H9 (cell line): ENCODE measurements around the gene MAP3K5. TPM values are rescaled to one million over a fixed set of nuclear protein-coding genes. Genes with fewer than 3 reads are reported as not detected.

ENCODE experiments used
- DNase-seq: peaks from one replicate; pipeline ENCODE4 v3.0.0-alpha.2; 2017
- H2AFZ ChIP-seq: one replicate; pipeline ENCODE4 v1.6.1; 2013; ENCODE audit warnings: mild to moderate bottlenecking, low read length, control low read depth, moderate library complexity
- H2AK5ac ChIP-seq: 2 replicates; pipeline ENCODE4 v1.6.1; 2013; ENCODE audit warnings: low read length, control low read depth, mixed read lengths; ENCODE audit not compliant: insufficient read length
- H2BK120ac ChIP-seq: one replicate; pipeline ENCODE4 v1.6.1; 2013; ENCODE audit warnings: low read depth, mild to moderate bottlenecking, low read length, control low read depth, inconsistent platforms; ENCODE audit not compliant: poor library complexity, severe bottlenecking
- H2BK12ac ChIP-seq: 2 replicates; pipeline ENCODE4 v1.6.1; 2013; ENCODE audit warnings: low read length, control low read depth, mixed read lengths, low read depth; ENCODE audit not compliant: insufficient read length
- H2BK15ac ChIP-seq: 2 replicates; pipeline ENCODE4 v1.6.1; 2013; ENCODE audit warnings: low read depth, low read length, control low read depth
- H2BK20ac ChIP-seq: one replicate; pipeline ENCODE4 v1.6.1; 2013; ENCODE audit warnings: low read depth, mild to moderate bottlenecking, low read length, control low read depth, inconsistent platforms; ENCODE audit not compliant: poor library complexity, severe bottlenecking
- H2BK5ac ChIP-seq: 2 replicates; pipeline ENCODE4 v1.6.1; 2013; ENCODE audit warnings: low read length, control low read depth, mixed read lengths; ENCODE audit not compliant: insufficient read length
- H3K14ac ChIP-seq: 2 replicates; pipeline ENCODE4 v1.6.1; 2013; ENCODE audit warnings: low read length, control low read depth; ENCODE audit not compliant: insufficient read depth
- H3K18ac ChIP-seq: 2 replicates; pipeline ENCODE4 v1.6.1; 2013; ENCODE audit warnings: low read depth, mild to moderate bottlenecking, mixed read lengths, low read length, control low read depth; ENCODE audit not compliant: insufficient read length
- H3K23ac ChIP-seq: 2 replicates; pipeline ENCODE4 v1.6.1; 2013; ENCODE audit warnings: low read length, control low read depth, mixed read lengths, low read depth; ENCODE audit not compliant: insufficient read length
- H3K23me2 ChIP-seq: 2 replicates; pipeline ENCODE4 v1.6.1; 2013; ENCODE audit warnings: low read depth, mild to moderate bottlenecking, mixed read lengths, low read length, control low read depth; ENCODE audit not compliant: insufficient read length, poor library complexity, severe bottlenecking
- H3K27ac ChIP-seq: 2 replicates; pipeline ENCODE4 v1.5.1; 2013; ENCODE audit warnings: low read length, control low read depth, mixed read lengths, low read depth; ENCODE audit not compliant: insufficient read length
- H3K27me3 ChIP-seq: 2 replicates; pipeline ENCODE4 v1.6.1; 2013; ENCODE audit warnings: low read length, control low read depth, inconsistent platforms; ENCODE audit not compliant: insufficient read depth
- H3K4ac ChIP-seq: 2 replicates; pipeline ENCODE4 v1.6.1; 2013; ENCODE audit warnings: low read depth, mild to moderate bottlenecking, control low read depth, inconsistent platforms, low read length, moderate library complexity
- H3K4me1 ChIP-seq: 2 replicates; pipeline ENCODE4 v1.6.1; 2013; ENCODE audit warnings: low read length, control low read depth, inconsistent platforms; ENCODE audit not compliant: insufficient read depth
- H3K4me2 ChIP-seq: 2 replicates; pipeline ENCODE4 v1.6.1; 2013; ENCODE audit warnings: low read length, control low read depth, mixed read lengths; ENCODE audit not compliant: insufficient read length, insufficient read depth
- H3K56ac ChIP-seq: 2 replicates; pipeline ENCODE4 v1.6.1; 2013; ENCODE audit warnings: low read depth, mild to moderate bottlenecking, mixed read lengths, low read length, control low read depth; ENCODE audit not compliant: insufficient read length
- H3K79me1 ChIP-seq: 2 replicates; pipeline ENCODE4 v1.6.1; 2013; ENCODE audit warnings: low read depth, mild to moderate bottlenecking, moderate library complexity, low read length, control low read depth, inconsistent platforms; ENCODE audit not compliant: insufficient read depth, poor library complexity, severe bottlenecking
- H3K79me2 ChIP-seq: 2 replicates; pipeline ENCODE4 v1.6.1; 2013; ENCODE audit warnings: low read length, control low read depth, inconsistent platforms; ENCODE audit not compliant: insufficient read depth
- H3K9ac ChIP-seq: 2 replicates; pipeline ENCODE4 v1.6.1; 2013; ENCODE audit warnings: low read length, control low read depth, mixed read lengths; ENCODE audit not compliant: insufficient read length; ENCODE audit errors: extremely low read depth
- H3K9me3 ChIP-seq: one replicate; pipeline ENCODE4 v1.6.1; 2013; ENCODE audit warnings: low read depth, low read length, inconsistent platforms; ENCODE audit not compliant: control insufficient read depth
- H3T11ph ChIP-seq: one replicate; pipeline ENCODE4 v1.6.1; 2013; ENCODE audit warnings: mild to moderate bottlenecking, low read length, control low read depth, inconsistent platforms
- H4K20me1 ChIP-seq: one replicate; pipeline ENCODE4 v1.6.1; 2013; ENCODE audit not compliant: control insufficient read depth, insufficient read length, insufficient read depth
- H4K5ac ChIP-seq: 2 replicates; pipeline ENCODE4 v1.6.1; 2013; ENCODE audit warnings: low read depth, mild to moderate bottlenecking, mixed read lengths, low read length, control low read depth; ENCODE audit not compliant: insufficient read length
- H4K8ac ChIP-seq: replicated peaks from 2 replicates; pipeline ENCODE4 v1.6.1; 2013; ENCODE audit warnings: low read length, control low read depth, mixed read lengths, low read depth; ENCODE audit not compliant: insufficient read length
- H4K91ac ChIP-seq: 2 replicates; pipeline ENCODE4 v1.6.1; 2013; ENCODE audit warnings: low read depth, mild to moderate bottlenecking, moderate library complexity, mixed read lengths, low read length, control low read depth; ENCODE audit not compliant: insufficient read length
- H3K27ac Mint-ChIP-seq, 3 experiments: 2 replicates in 2 of 3; 3 replicates in 1 of 3; pipeline ENCODE4 v1.8.0; 2020 to 2021; ENCODE audit warnings: mixed read lengths in 3 of 3, mild to moderate bottlenecking in 1 of 3, moderate library complexity in 1 of 3
- H3K27me3 Mint-ChIP-seq: 2 replicates; pipeline ENCODE4 v1.8.0; 2021; ENCODE audit warnings: low read depth, mild to moderate bottlenecking, moderate library complexity, mixed read lengths
- H3K36me3 Mint-ChIP-seq, 3 experiments: 2 replicates in 2 of 3; 3 replicates in 1 of 3; pipeline ENCODE4 v1.8.0; 2020 to 2021; ENCODE audit warnings: low read depth in 3 of 3, mixed read lengths in 3 of 3; ENCODE audit not compliant: insufficient read depth in 1 of 3
- H3K4me1 Mint-ChIP-seq, 2 experiments: 2 replicates each; pipeline ENCODE4 v1.8.0; 2020; ENCODE audit warnings: mixed read lengths in 2 of 2
- H3K4me3 Mint-ChIP-seq, 2 experiments: 2 replicates in 1 of 2; 3 replicates in 1 of 2; pipeline ENCODE4 v1.8.0; 2020 to 2021; ENCODE audit warnings: mild to moderate bottlenecking in 2 of 2, mixed read lengths in 2 of 2, moderate library complexity in 1 of 2
- H3K9me3 Mint-ChIP-seq, 2 experiments: 2 replicates in 1 of 2; 3 replicates in 1 of 2; pipeline ENCODE4 v1.8.0; 2020; ENCODE audit warnings: mild to moderate bottlenecking in 2 of 2, mixed read lengths in 2 of 2, moderate library complexity in 1 of 2
- CTCF ChIP-seq: fragments of 200-600 bp; sonication (generic); conservative IDR thresholded peaks from 3 replicates; pipeline ENCODE4 v1.8.0; 2021; ENCODE audit warnings: antibody characterized with exemption, mild to moderate bottlenecking
- WGBS: extraction: QIAGEN DNeasy Blood & Tissue Kit; methylation state at CpG from one replicate; pipeline ENCODE4 v1.1.7; 2013; ENCODE audit warnings: missing lambda C conversion rate, low lambda C conversion rate, mixed read lengths; ENCODE audit not compliant: insufficient read length; ENCODE audit errors: extremely low coverage; 5-methylcytosine and 5-hydroxymethylcytosine counted together
- total RNA-seq: library from RNA; stranded (reverse); gene quantifications from 2 replicates; pipeline ENCODE4 v1.2.1, GENCODE V29; 2021

Gene MAP3K5
- total RNA-seq, 1 experiment from 2014 or later, result 1.6 TPM

GRCh38 chr6:136593748-136594490 is 198.4 kb downstream of the MAP3K5 start:
- no peak overlapping the region for H2BK20ac ChIP-seq
- no peak overlapping the region for H2BK15ac ChIP-seq
- no peak overlapping the region for H3K14ac ChIP-seq
- no peak overlapping the region for H2BK12ac ChIP-seq
- no peak for DNase-seq
- no peak overlapping the region for H4K8ac ChIP-seq
- no peak overlapping the region for H3K56ac ChIP-seq
- H3K27me3 ChIP-seq, result no peaks in the 10 kb centered on the region
- no peak overlapping the region for H3K23ac ChIP-seq
- H3K27ac Mint-ChIP-seq, result peak overlapping the region in 1 of 3 experiments; percentile 22; a peak in 2 of 7 replicates
- H3K4me1 ChIP-seq, result peaks cover 24% of the 10 kb centered on the region
- no peak overlapping the region for H3K9ac ChIP-seq
- H3K36me3 Mint-ChIP-seq, result peaks cover 11 to 23% (median 15%) of the 10 kb centered on the region in 3 experiments
- H3K18ac ChIP-seq, result no peak overlapping the region
- no peak for TF ChIP-seq CTCF
- no CpG with 5 or more reads among the region's 6 CpGs for WGBS
- no peaks in the 10 kb centered on the region for H3K79me2 ChIP-seq
- H4K5ac ChIP-seq, result no peak overlapping the region
- no peak overlapping the region; a peak in 1 of 5 replicates for H3K4me3 Mint-ChIP-seq
- H2BK120ac ChIP-seq, result no peak overlapping the region
- no peak overlapping the region for H4K91ac ChIP-seq
- peak overlapping the region; percentile 15 for H3K27ac ChIP-seq
- H3K9me3 ChIP-seq, result no peaks in the 10 kb centered on the region
- H3K27me3 Mint-ChIP-seq, result no peaks in the 10 kb centered on the region
- H4K20me1 ChIP-seq, result no peaks in the 10 kb centered on the region
- H2AK5ac ChIP-seq, result no peak overlapping the region
- H2AFZ ChIP-seq, result no peak overlapping the region
- no peak overlapping the region for H3K4me2 ChIP-seq
- peaks cover 7 to 13% of the 10 kb centered on the region in 2 experiments; a peak in 4 of 5 replicates for H3K9me3 Mint-ChIP-seq
- peaks cover 44 to 47% of the 10 kb centered on the region in 2 experiments for H3K4me1 Mint-ChIP-seq
- H3K79me1 ChIP-seq, result no peaks in the 10 kb centered on the region
- H2BK5ac ChIP-seq, result no peak overlapping the region
- no peak overlapping the region for H3T11ph ChIP-seq
- no peak overlapping the region for H3K4ac ChIP-seq
- no peaks in the 10 kb centered on the region for H3K23me2 ChIP-seq
